GM12878 (cell line): ENCODE measurements around the gene CENPE. TPM values are rescaled to one million over a fixed set of nuclear protein-coding genes. Genes with fewer than 3 reads are reported as not detected.

Experiments used
- ATAC-seq: fragments of 200-7000 bp; cut with Tn5 transposase; 3 replicates; pipeline ENCODE4 v1.9.1; 2020; ENCODE audit warnings: mild to moderate bottlenecking, moderate library complexity
- BruUV-seq: library from RNA; stranded (reverse); fragments of 400-500 nt; replicated peaks from 2 replicates; lab custom pipeline; 2021; lab: Mats Ljungman, UMichigan
- CTCF ChIA-PET: fragments of 300-600 bp; sonication (Branson Sonifier 250); formaldehyde crosslinking; extraction: SDS; loops from one replicate; lab custom pipeline; 2021; ENCODE audit warnings: inconsistent platforms; lab: Yijun Ruan, JAX
- POLR2A ChIA-PET: fragments of 350-600 bp; formaldehyde crosslinking; extraction: SDS; loops from one replicate; lab custom pipeline; 2021; ENCODE audit warnings: inconsistent platforms; lab: Charles Lee
- RAD21 ChIA-PET: fragments of 300-600 bp; sonication (Branson Sonifier 250); formaldehyde crosslinking; loops from one replicate; lab custom pipeline; 2023; ENCODE audit warnings: antibody characterized with exemption; ENCODE audit not compliant: unreplicated experiment; lab: Charles Lee
- SMC1A ChIA-PET: fragments of 300-600 bp; sonication (Branson Sonifier 250); formaldehyde crosslinking; loops from one replicate; lab custom pipeline; 2023; ENCODE audit not compliant: unreplicated experiment, uncharacterized antibody; lab: Charles Lee
- DNase-seq: peaks from one replicate; pipeline ENCODE4 v3.0.0-alpha.2; 2011; ENCODE audit warnings: low read depth, low spot score
- FAIRE-seq: peaks from 3 replicates; lab custom pipeline; 2011; peaks lifted over from hg19 to GRCh38; lab: Jason Lieb, UNC
- H2AFZ ChIP-seq: 2 replicates; pipeline ENCODE4 v1.6.0; 2011; ENCODE audit warnings: low read depth, low read length, control low read depth; ENCODE audit not compliant: control insufficient read depth
- H3K27ac ChIP-seq: 2 replicates; pipeline ENCODE4 v1.5.1; 2011; ENCODE audit warnings: control low read depth; ENCODE audit not compliant: control insufficient read depth, insufficient read depth
- H3K27me3 ChIP-seq, 2 experiments: replicated peaks in 1 of 2; 2 replicates each; pipeline versions ENCODE4 v1.6.0 to v1.6.1; 2011; ENCODE audit warnings: low read length in 1 of 2; ENCODE audit not compliant: control insufficient read depth in 2 of 2, insufficient read depth in 2 of 2
- H3K36me3 ChIP-seq, 2 experiments: 2 replicates each; pipeline ENCODE4 v1.5.1; 2011; ENCODE audit warnings: low read length in 1 of 2; ENCODE audit not compliant: control insufficient read depth in 2 of 2, insufficient read depth in 2 of 2
- H3K4me1 ChIP-seq: 2 replicates; pipeline ENCODE4 v1.6.1; 2011; ENCODE audit warnings: mild to moderate bottlenecking, low read length, moderate library complexity, mixed read lengths; ENCODE audit not compliant: control insufficient read depth, insufficient read depth
- H3K4me2 ChIP-seq: 2 replicates; pipeline ENCODE4 v1.6.0; 2011; ENCODE audit warnings: control low read depth; ENCODE audit not compliant: control insufficient read depth, insufficient read depth
- H3K4me3 ChIP-seq: fragments of 200-600 bp; sonication (generic); 2 replicates; pipeline ENCODE4 v1.5.1; 2016
- H3K79me2 ChIP-seq: 2 replicates; pipeline ENCODE4 v1.6.0; 2011; ENCODE audit warnings: low read length; ENCODE audit not compliant: control insufficient read depth, insufficient read depth
- H3K9ac ChIP-seq: 2 replicates; pipeline ENCODE4 v1.8.0; 2011; ENCODE audit warnings: low read length, control low read depth, mixed read lengths; ENCODE audit not compliant: control insufficient read depth, insufficient read depth
- H3K9me3 ChIP-seq: replicated peaks from 3 replicates; pipeline ENCODE4 v1.5.1; 2011; ENCODE audit warnings: mild to moderate bottlenecking, low read length; ENCODE audit not compliant: control insufficient read depth, insufficient read depth
- H4K20me1 ChIP-seq: 2 replicates; pipeline ENCODE4 v1.6.0; 2011; ENCODE audit not compliant: control insufficient read depth, insufficient read depth
- CUX1 ChIP-seq: IDR thresholded peaks from 2 replicates; pipeline ENCODE4 v1.6.1; 2012; ENCODE audit warnings: improper control_type of control experiment, low read depth, low read length; ENCODE audit not compliant: insufficient replicate concordance
- MAX ChIP-seq: IDR thresholded peaks from 2 replicates; pipeline ENCODE4 v1.6.1; 2012; ENCODE audit warnings: low read depth, low read length, improper control_type of control experiment
- NKRF ChIP-seq: fragments of 450-650 bp; conservative IDR thresholded peaks from 2 replicates; pipeline ENCODE4 v1.6.1; 2017; ENCODE audit warnings: mild to moderate bottlenecking, moderate library complexity
- SMAD1 ChIP-seq: fragments of 450-650 bp; IDR thresholded peaks from 2 replicates; pipeline ENCODE4 v1.6.1; 2018; ENCODE audit warnings: mild to moderate bottlenecking, low read depth; ENCODE audit not compliant: partially characterized antibody
- SPI1 ChIP-seq: IDR thresholded peaks from 2 replicates; pipeline ENCODE4 v1.6.1; 2011; ENCODE audit warnings: low read depth, mild to moderate bottlenecking, low read length, moderate library complexity, borderline replicate concordance; ENCODE audit not compliant: insufficient read depth
- STAT3 ChIP-seq: IDR thresholded peaks from 2 replicates; pipeline ENCODE4 v1.6.1; 2011; ENCODE audit warnings: low read depth, low read length, improper control_type of control experiment
- WGBS: methylation state at CpG from one replicate; pipeline ENCODE4 v1.1.6; 2016; ENCODE audit warnings: low lambda C conversion rate; ENCODE audit not compliant: insufficient replicate concordance, insufficient coverage; ENCODE audit errors: missing lambda C conversion rate; 5-methylcytosine and 5-hydroxymethylcytosine counted together
- in situ Hi-C: fragments of 300-500 bp; cut with MboI; formaldehyde crosslinking; loops from 9 replicates; pipeline ENCODE4 v1.14.3; 2018; ENCODE audit warnings: mixed read lengths
- intact Hi-C: fragments of 100-400 bp; cut with micrococcal nuclease; formaldehyde crosslinking; loops from one replicate; pipeline ENCODE4 v1.14.2; 2022; ENCODE audit not compliant: unreplicated experiment
- polyA plus RNA-seq, 11 experiments: library from polyadenylated mRNA; depleted of rRNA in 4 of 11; unstranded in 6 of 11; stranded (reverse) in 5 of 11; fragments of >200 nt; fragmentation: Nextera tagmentation in 4 of 11; fragmentation: Illumina TruSeq in 1 of 11; extraction: Ambion mirVana in 4 of 11; extraction: Trizol in 1 of 11; gene quantifications; 1 replicate in 1 of 11; 2 replicates in 10 of 11; pipeline versions ENCODE4 v1.2.1 to v1.2.3, GENCODE V29; 2011 to 2016; ENCODE audit warnings: inconsistent platforms in 2 of 11, missing spikeins in 2 of 11, low read depth in 1 of 11
- total RNA-seq, 4 experiments: library from RNA; depleted of rRNA in 3 of 4; stranded (reverse); fragments of >200 nt in 3 of 4; fragmentation: Illumina TruSeq in 1 of 4; extraction: Trizol in 1 of 4; gene quantifications; 2 replicates each; pipeline versions ENCODE4 v1.2.1 to v1.2.3, GENCODE V29; 2013 to 2021

CENPE gene
- total and polyA plus RNA-seq, 10 of the 15 experiments (the other 5 are each of a cell fraction or from before 2014, with no cell fraction given), result 10.2 to 53.6 (median 25.2) TPM

- H3K4me1 ChIP-seq, result no peaks in the 10 kb centered on the region
- no TSS peak for BruUV-seq
- ChIA-PET SMC1A (interaction anchor here (1.3 kb wide), 1 partner anchor 9 kb away, joined by 3 read pairs; no protein-coding TSS in a partner anchor), CTCF (no interaction called here), POLR2A (no interaction called here), RAD21 (no interaction called here)
- H3K79me2 ChIP-seq, result no peaks in the 10 kb centered on the region
- intact Hi-C loops (no loop called here), in situ Hi-C loops (no loop called here)
- 97% methylated on average over 3 of the region's 3 CpGs for WGBS
- no peak overlapping the region for H3K4me3 ChIP-seq
- TF ChIP-seq NKRF, result no peak
- no peak for TF ChIP-seq MAX
- TF ChIP-seq SMAD1, result no peak
- TF ChIP-seq SPI1, result no peak
- peaks cover 4 to 28% of the 10 kb centered on the region in 2 experiments for H3K36me3 ChIP-seq
- no peak overlapping the region for H3K9ac ChIP-seq
- H3K9me3 ChIP-seq, result no peaks in the 10 kb centered on the region; the same call in 2 of the 3 replicates
- no peaks in the 10 kb centered on the region for H3K27me3 ChIP-seq
- no peak overlapping the region for H2AFZ ChIP-seq
- no peak for DNase-seq
- no peak overlapping the region for H3K4me2 ChIP-seq
- H3K27ac ChIP-seq, result no peak overlapping the region
- no peaks in the 10 kb centered on the region for H4K20me1 ChIP-seq
- no peak for ATAC-seq
- no peak for FAIRE-seq
Measured at GRCh38 chr4:103152381-103152780, 45.8 kb downstream of the CENPE start.

- Histone ChIP-seq H4K20me1 (no peaks in the 10 kb centered on the region), H3K79me2 (no peaks in the 10 kb centered on the region), H3K36me3 (peaks cover 5 to 24% of the 10 kb centered on the region in 2 experiments), H3K9ac (no peak overlapping the region), H3K27ac (no peak overlapping the region), H3K4me1 (no peaks in the 10 kb centered on the region), H2AFZ (no peak overlapping the region), H3K27me3 (no peaks in the 10 kb centered on the region), H3K4me2 (no peak overlapping the region), H3K9me3 (no peaks in the 10 kb centered on the region), H3K4me3 (no peak overlapping the region)
- BruUV-seq, result no TSS peak
- no peak for DNase-seq
- ChIA-PET CTCF (no interaction called here), RAD21 (no interaction called here), SMC1A (no interaction called here), POLR2A (interaction anchor here (0.6 kb wide), 1 partner anchor 587 kb away, joined by 6 read pairs; no protein-coding TSS in a partner anchor)
- in situ Hi-C loops (no loop called here), intact Hi-C loops (no loop called here)
- ATAC-seq, result no peak
- TF ChIP-seq CUX1, result no peak
- TF ChIP-seq STAT3, result no peak
- FAIRE-seq, result no peak
- 95% methylated on average over 1 of the region's 1 CpG for WGBS
Measured at GRCh38 chr4:103150677-103151076, 47.5 kb downstream of the CENPE start.
